Measurements from ENCODE around the gene UCN3. TPM values are rescaled to one million over a fixed set of nuclear protein-coding genes. Genes with fewer than 3 reads are reported as not detected.
"Not testable (repeated sequence)": the region's sequence is repeated elsewhere in the genome, so short reads cannot be mapped to it uniquely, and the experiment has no call there.

Gene UCN3
- total and polyA plus RNA-seq, 2 experiments from 2014 or later, result not detected

DNA sequence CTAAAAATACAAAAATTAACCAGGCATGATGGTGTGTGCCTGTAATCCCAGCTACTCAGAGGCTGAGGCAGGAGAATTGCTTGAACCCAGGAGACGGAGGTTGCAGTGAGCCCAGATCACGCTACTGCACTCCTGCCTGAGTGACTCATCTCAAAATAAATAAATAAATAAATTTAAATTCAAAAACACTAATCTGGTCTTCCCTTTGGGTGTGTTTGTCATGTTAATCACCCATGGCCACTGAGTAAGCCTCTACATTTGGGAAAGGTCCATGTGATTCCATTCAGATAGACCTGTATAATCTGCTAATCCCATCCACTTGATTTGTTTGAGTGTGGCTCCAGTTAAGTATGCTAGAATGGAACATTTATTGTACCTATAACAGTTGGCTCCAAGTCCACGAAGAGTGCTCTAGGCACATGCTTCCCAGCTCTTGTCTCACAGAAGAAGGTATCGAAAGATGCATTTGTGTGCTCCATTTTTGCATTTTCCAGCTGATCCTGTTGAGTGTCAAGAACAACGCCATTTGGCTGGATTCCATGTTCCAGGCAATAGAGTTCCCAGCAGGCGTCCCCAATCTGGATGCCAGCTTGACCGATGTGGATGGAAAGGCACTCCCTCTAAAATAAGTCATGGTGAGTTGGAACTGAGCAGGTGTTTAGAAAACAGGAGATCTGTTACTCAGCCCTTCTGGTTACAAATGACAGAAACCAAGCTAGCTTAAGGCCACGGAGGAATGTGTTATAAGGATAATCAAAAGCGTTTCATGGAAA, 35.9 kb downstream of the UCN3 start:
- H3K27me3 ChIP-seq (replicated peaks; ENCODE audit: insufficient read depth), result peaks cover 9% of the 10 kb centered on the region
- H3K9me2 ChIP-seq (ENCODE audit: insufficient read depth), result no peaks in the 10 kb centered on the region
- in situ Hi-C loops (cut with MboI), result no loop called here

DNA sequence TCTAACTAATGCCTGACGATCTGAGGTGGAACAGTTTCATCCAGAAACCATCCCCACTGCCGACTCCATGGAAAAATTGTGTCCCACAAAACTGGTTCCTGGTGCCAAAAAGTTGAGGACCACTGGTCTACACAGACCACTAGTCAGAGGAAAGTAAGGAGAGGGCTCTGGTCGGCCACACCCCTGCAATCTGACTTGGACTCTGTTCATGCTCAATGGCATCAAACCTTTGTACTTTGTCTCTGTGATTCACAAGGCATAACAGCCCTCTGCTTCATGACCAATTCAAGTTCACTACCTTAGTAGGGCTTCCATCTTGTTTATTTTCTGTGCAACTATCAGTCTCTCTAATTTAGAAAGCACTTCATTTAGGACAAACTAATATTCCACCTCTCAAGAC, 38.0 kb downstream of the UCN3 start:
- Histone ChIP-seq H3K79me2 (ENCODE audit: insufficient read depth) (no peaks in the 10 kb centered on the region), H3K9me3 (ENCODE audit: low read depth) (no peaks in the 10 kb centered on the region), H3K9ac (no peak overlapping the region), H3K36me3 (ENCODE audit: low read depth) (no peaks in the 10 kb centered on the region), H3K4me2 (ENCODE audit: unreplicated experiment) (no peak overlapping the region), H3F3A (ENCODE audit: insufficient read depth) (no peaks in the 10 kb centered on the region), H3K4me3 (no peak overlapping the region), H3K27ac (no peak overlapping the region), H4K20me1 (ENCODE audit: insufficient read depth) (no peaks in the 10 kb centered on the region), H3K9me2 (ENCODE audit: insufficient read depth) (no peaks in the 10 kb centered on the region), H2AFZ (no peak overlapping the region), H3K27me3 (replicated peaks; ENCODE audit: insufficient read depth) (peaks cover 2% of the 10 kb centered on the region), H3K4me1 (ENCODE audit: insufficient read depth) (no peaks in the 10 kb centered on the region)
- TF ChIP-seq EZH2phosphoT487 (IDR thresholded peaks at IDR 0.05; ENCODE audit: insufficient read depth, low read depth), result no peak
- TF ChIP-seq EZH2 (IDR thresholded peaks at IDR 0.05; ENCODE audit: insufficient read depth, poor library complexity, severe bottlenecking), result no peak
- DNase-seq, result no peak
- in situ Hi-C loops (cut with MboI), result no loop called here
- WGBS, 2 experiments (ENCODE audit: low coverage in 1 of 2, low lambda C conversion rate in 2 of 2, missing lambda C conversion rate in 2 of 2), result 30 to 39% methylated on average over 3 of the region's 3 CpGs

More for the DNA sequence above, 35.9 kb downstream of the UCN3 start:
- no peak overlapping the region for H3K4me2 ChIP-seq (ENCODE audit: unreplicated experiment)
- no peaks in the 10 kb centered on the region for H3K79me2 ChIP-seq (ENCODE audit: insufficient read depth)
- no peaks in the 10 kb centered on the region for H3F3A ChIP-seq (ENCODE audit: insufficient read depth)
- no peaks in the 10 kb centered on the region for H3K36me3 ChIP-seq (ENCODE audit: low read depth)
- no peak for TF ChIP-seq EZH2 (IDR thresholded peaks at IDR 0.05; ENCODE audit: insufficient read depth, poor library complexity, severe bottlenecking)
- TF ChIP-seq EZH2phosphoT487 (IDR thresholded peaks at IDR 0.05; ENCODE audit: insufficient read depth, low read depth), result no peak
- H2AFZ ChIP-seq, result no peak overlapping the region
- no peak for DNase-seq
- no peaks in the 10 kb centered on the region for H3K9me3 ChIP-seq (ENCODE audit: low read depth)
- no peak overlapping the region for H3K27ac ChIP-seq
- H3K4me3 ChIP-seq, result no peak overlapping the region
- no peaks in the 10 kb centered on the region for H3K4me1 ChIP-seq (ENCODE audit: insufficient read depth)
- WGBS, 2 experiments (ENCODE audit: low coverage in 1 of 2, low lambda C conversion rate in 2 of 2, missing lambda C conversion rate in 2 of 2), result 62 to 69% methylated on average over 9 of the region's 9 CpGs
- H4K20me1 ChIP-seq (ENCODE audit: insufficient read depth), result no peaks in the 10 kb centered on the region
- no peak overlapping the region for H3K9ac ChIP-seq

DNA sequence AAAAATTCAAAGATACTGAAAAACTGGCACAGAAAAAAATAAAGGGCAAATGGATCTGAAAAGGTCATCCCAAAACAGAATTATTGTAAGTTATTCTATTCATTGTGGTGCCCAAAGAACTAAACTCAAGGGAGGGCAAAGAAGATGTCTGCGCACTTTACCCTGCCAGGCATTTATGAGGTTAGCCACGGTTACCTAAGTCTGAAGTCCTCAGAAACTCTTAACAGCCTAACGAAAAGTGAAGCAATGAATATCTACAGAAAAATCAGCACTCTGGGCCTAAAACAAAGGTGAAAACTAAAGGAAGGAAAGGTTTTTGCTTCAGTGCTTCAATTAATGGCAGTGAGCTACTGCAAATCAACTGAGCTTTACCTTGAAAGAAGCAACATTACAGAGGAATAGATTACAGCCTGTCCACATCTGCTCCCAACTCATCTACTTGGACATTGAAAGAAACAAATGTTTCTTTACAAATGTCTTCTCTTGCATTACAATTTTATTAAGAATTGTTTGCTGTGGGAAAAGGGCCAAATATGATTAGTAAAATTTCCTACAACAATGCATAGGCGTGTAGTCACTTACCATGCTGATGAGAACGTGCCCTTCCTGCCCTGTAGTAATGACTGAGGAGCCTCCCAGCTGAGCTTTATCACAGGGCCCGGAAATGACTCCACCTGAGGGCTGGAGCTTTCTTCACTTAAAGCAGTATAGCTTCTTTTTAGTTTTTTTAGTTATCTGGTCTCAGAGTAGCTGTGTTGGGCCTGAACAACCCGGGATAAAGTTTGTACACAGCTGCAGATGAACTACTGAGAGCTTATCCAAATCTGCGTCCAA, 39.7 kb downstream of the UCN3 start, which contains the start of gene TUBAL3:
Gene TUBAL3, minus strand, starts transcription at position 621 of the 834 bp plus-strand sequence. Its CDS starts 36 bp downstream, at position 585.
- no peak for DNase-seq
- no peaks in the 10 kb centered on the region for H3F3A ChIP-seq (ENCODE audit: insufficient read depth)
- H3K9ac ChIP-seq, result no peak within 1 kb of the TSS
- H3K9me2 ChIP-seq (ENCODE audit: insufficient read depth), result no peaks in the 10 kb centered on the region
- H3K27me3 ChIP-seq (replicated peaks; ENCODE audit: insufficient read depth), result no peaks in the 10 kb centered on the region; the same call in 1 of the 2 replicates
- WGBS, 2 experiments (ENCODE audit: low coverage in 1 of 2, low lambda C conversion rate in 2 of 2, missing lambda C conversion rate in 2 of 2), result 57 to 59% methylated on average over 8 of the region's 8 CpGs
- H3K79me2 ChIP-seq (ENCODE audit: insufficient read depth), result no peaks in the 10 kb centered on the region
- no peak within 1 kb of the TSS for H3K27ac ChIP-seq
- no peak within 1 kb of the TSS for H2AFZ ChIP-seq
- H3K36me3 ChIP-seq (ENCODE audit: low read depth), result no peaks in the 10 kb centered on the region
- no peaks in the 10 kb centered on the region for H4K20me1 ChIP-seq (ENCODE audit: insufficient read depth)
- no peak within 1 kb of the TSS for H3K4me2 ChIP-seq (ENCODE audit: unreplicated experiment)
- no peaks in the 10 kb centered on the region for H3K4me1 ChIP-seq (ENCODE audit: insufficient read depth)
- H3K4me3 ChIP-seq, result no peak within 1 kb of the TSS
- H3K9me3 ChIP-seq (ENCODE audit: low read depth), result no peaks in the 10 kb centered on the region
- in situ Hi-C loops (cut with MboI), result no loop called here
- TF ChIP-seq EZH2phosphoT487 (IDR thresholded peaks at IDR 0.05; ENCODE audit: insufficient read depth, low read depth) (no peak), EZH2 (IDR thresholded peaks at IDR 0.05; ENCODE audit: insufficient read depth, poor library complexity, severe bottlenecking) (no peak)

DNA sequence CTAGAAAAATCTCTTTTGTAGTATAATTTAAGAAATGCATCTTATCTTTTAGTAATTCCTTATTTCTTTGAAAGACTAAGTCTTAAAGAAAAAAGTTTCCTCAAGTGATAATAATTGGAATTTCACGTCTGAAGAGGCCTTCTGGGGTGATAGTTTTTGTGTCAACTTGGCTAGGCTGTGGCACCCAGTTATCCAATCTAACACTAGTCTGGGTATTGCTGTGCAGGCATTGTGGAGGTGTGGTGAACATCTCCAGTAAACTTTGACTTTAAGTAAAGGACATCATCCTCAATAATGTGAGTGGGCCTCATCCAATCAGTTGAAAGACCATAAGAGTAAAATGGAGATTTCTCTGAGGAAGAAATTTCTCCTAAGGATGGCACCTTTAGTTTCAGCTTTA, 42.2 kb downstream of the UCN3 start:
- no peak overlapping the region for H3K9ac ChIP-seq
- H3F3A ChIP-seq (ENCODE audit: insufficient read depth), result no peaks in the 10 kb centered on the region
- H4K20me1 ChIP-seq (ENCODE audit: insufficient read depth), result no peaks in the 10 kb centered on the region
- WGBS, 2 experiments (ENCODE audit: low coverage in 1 of 2, low lambda C conversion rate in 2 of 2, missing lambda C conversion rate in 2 of 2), result 5% methylated on average over 1 of the region's 1 CpG
- H2AFZ ChIP-seq, result no peak overlapping the region
- H3K4me2 ChIP-seq (ENCODE audit: unreplicated experiment), result no peak overlapping the region
- H3K4me3 ChIP-seq, result no peak overlapping the region
- no peak overlapping the region for H3K27ac ChIP-seq
- no peaks in the 10 kb centered on the region for H3K9me3 ChIP-seq (ENCODE audit: low read depth)
- H3K4me1 ChIP-seq (ENCODE audit: insufficient read depth), result no peaks in the 10 kb centered on the region
- TF ChIP-seq EZH2 (IDR thresholded peaks at IDR 0.05; ENCODE audit: insufficient read depth, poor library complexity, severe bottlenecking), result no peak
- no peak for TF ChIP-seq EZH2phosphoT487 (IDR thresholded peaks at IDR 0.05; ENCODE audit: insufficient read depth, low read depth)
- no peaks in the 10 kb centered on the region for H3K9me2 ChIP-seq (ENCODE audit: insufficient read depth)
- no peaks in the 10 kb centered on the region for H3K27me3 ChIP-seq (replicated peaks; ENCODE audit: insufficient read depth)
- DNase-seq, result no peak
- in situ Hi-C loops (cut with MboI), result no loop called here
- no peaks in the 10 kb centered on the region for H3K36me3 ChIP-seq (ENCODE audit: low read depth)
- no peaks in the 10 kb centered on the region for H3K79me2 ChIP-seq (ENCODE audit: insufficient read depth)

DNA sequence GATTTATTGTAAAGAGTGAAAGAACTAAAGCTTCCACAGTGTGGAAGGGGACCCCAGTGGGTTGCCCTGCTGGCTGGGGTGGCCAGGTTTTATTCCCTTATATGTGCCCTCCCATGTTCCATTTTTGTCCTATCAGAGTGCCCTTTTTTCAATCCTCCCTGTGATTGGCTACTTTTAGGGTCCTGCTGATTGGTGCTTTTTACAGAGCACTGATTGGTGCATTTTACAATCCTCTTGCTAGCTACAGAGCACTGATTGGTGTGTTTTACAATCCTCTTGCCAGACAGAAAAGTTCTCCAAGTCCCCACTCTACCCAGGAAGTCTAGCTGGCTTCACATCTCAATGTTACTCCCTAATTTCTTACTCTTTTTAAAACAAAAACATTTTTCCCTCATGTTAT, 46.0 kb downstream of the UCN3 start:
- H3K4me3 ChIP-seq; H3K27me3 ChIP-seq (replicated peaks; ENCODE audit: insufficient read depth); H3F3A ChIP-seq (ENCODE audit: insufficient read depth); DNase-seq; H3K36me3 ChIP-seq (ENCODE audit: low read depth); H3K4me2 ChIP-seq (ENCODE audit: unreplicated experiment); H3K4me1 ChIP-seq (ENCODE audit: insufficient read depth); H4K20me1 ChIP-seq (ENCODE audit: insufficient read depth); H2AFZ ChIP-seq; H3K9ac ChIP-seq; H3K9me3 ChIP-seq (ENCODE audit: low read depth); H3K9me2 ChIP-seq (ENCODE audit: insufficient read depth); in situ Hi-C loops (cut with MboI); H3K27ac ChIP-seq: not testable (repeated sequence)
- peaks cover 26% of the 10 kb centered on the region for H3K79me2 ChIP-seq (ENCODE audit: insufficient read depth)

All from GM23248 (cell line).